Jurkat, Clone E6-1 (cell line): ENCODE results near the gene LIF. TPM values are rescaled to one million over a fixed set of nuclear protein-coding genes. Genes with fewer than 3 reads are reported as not detected.

Experiments
- DNase-seq: peaks from one replicate; pipeline ENCODE4 v3.0.0-alpha.2; 2011; ENCODE audit warnings: low read depth, low spot score
- H3K4me3 ChIP-seq: 2 replicates; pipeline ENCODE4 v1.5.1; 2011; ENCODE audit warnings: mild to moderate bottlenecking, low read length, control low read depth, moderate library complexity
- polyA plus RNA-seq: library from polyadenylated mRNA; unstranded; fragments of >200 nt; gene quantifications from one replicate; pipeline ENCODE4 v1.2.1, GENCODE V29; 2012; ENCODE audit warnings: missing spikeins; ENCODE audit not compliant: insufficient read length, insufficient read depth

LIF gene
- 1.0 TPM for polyA plus RNA-seq

DNA sequence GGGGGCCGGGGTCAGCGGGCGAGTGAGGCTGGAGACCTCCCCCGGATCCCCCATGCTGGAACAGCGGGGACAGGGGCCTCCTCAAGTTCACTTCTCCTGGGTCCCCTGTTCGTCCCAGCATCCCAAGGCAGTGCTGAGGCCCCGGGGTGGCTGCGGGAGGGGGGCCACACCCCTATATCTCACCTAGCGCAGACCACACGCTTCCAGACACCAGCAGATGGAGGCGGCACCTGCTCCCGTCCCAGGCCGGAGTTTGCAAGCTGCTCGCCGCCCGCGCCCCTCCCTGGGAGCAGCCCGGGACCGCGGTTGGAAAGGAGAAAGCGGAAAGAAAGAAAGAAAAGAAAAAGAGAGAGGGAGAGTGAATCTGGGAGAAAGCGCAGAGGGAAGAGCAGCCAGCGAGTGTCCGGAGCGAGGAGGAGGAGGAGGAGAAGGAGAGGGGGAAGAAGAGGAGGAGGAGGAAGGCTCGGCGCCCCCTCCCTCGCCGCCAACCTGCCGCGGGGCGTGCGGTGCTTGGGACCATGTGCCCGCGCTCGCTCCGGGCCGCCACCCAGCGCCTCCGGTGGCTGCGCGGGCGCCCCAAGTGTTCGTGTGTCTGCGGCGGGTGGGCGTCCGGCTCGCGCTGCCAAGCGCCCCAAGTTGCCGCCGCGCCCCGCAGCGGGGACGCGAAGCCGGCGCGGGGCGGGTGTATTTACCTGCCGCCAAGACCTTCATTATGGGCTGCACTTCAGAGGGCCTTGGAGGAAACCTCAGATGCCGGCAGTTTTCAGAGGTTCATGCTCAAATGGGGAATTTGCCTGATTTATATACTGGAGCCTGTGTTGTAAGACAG, at the start of gene LIF:
Gene LIF, minus strand, starts transcription at position 775 of the 829 bp plus-strand sequence. Its CDS starts 64 bp downstream, at position 711.
- H3K4me3 ChIP-seq, result peak within 1 kb of the TSS; percentile 32
- DNase-seq, result no peak

DNA sequence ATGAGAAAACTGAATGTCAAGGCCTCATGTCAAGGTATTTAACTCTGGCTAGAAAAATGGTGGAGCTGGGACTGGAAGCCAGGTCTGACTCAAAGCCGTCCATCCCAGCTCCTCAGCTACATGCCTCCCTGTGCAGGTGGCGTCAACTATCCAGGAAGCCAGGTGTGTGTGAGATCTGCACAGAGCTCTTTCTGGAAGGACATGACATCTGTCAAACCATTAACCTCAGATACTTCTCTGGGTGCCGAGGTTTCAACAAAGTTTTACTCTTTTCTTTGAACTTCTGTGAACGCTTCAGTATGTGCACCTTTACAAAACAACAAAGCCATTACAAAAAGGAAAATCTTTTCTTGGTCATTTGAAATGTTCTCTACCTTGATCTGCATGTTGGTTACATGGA, 49.8 kb upstream of the LIF start:
- peak; percentile 81 for DNase-seq
- H3K4me3 ChIP-seq, result no peak overlapping the region

DNA sequence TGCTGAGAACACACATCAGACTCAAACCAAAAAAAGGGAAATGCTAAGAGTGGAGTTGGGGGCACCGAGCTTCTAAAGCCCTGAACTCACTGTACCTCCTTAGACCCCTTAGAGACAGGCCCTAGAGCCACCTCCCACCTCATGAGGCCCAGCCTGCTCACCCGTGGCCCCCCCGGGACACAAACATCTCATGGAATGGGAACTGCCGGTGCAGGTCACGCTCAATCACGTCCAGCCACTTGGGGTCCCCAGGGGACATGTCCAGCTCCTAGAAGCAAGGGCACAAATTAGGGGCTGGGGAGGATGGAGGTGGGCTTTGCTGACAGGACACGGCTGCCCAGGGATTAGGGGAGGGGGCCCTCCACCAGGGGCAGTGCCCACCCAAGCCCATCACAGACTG, 49.0 kb upstream of the LIF start:
- H3K4me3 ChIP-seq, result no peak overlapping the region
- no peak for DNase-seq

DNA sequence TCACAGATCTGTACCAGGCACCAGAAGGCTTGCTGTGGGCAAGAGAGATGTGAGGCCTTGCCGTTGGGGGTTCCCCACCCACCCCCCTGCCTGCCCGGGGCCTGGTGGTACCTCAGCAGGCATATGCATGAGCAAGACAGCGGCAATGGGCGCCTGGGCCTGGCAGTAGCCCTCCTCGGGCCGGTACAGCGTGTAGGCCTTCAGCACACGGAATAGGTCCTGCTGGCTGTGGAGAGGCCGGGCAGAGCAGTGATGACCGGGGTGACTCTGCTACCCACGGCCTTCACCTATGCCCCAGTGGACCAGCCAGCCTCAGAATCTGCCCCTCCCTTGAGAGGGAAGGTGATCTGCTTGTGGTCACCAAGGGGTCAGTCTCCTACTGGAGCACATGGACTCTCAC, 48.3 kb upstream of the LIF start:
- no peak overlapping the region for H3K4me3 ChIP-seq
- DNase-seq, result no peak

DNA sequence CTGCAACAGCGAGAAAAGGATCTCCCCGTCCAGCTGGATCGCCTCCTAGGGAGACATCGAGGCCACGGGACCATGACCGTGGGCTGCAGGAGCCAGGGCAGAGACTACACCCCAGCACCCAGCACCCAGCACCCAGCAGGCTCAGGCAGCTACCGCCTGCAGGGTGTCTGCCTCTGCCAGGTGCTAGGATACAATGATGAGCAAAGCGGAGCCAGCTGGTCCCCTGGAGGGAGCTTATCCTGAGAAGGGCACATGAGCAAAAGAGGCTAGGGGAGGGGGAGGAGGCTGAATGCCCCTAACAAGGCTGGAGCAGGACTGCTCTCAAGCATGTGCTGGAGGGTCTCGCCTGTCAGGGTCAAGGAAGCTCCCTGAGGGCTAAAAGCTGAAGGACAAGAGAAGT, 47.5 kb upstream of the LIF start:
- H3K4me3 ChIP-seq, result no peak overlapping the region
- no peak for DNase-seq

- no peak overlapping the region for H3K4me3 ChIP-seq
- no peak for DNase-seq
These were observed 46.5 kb upstream of the LIF start for GRCh38 chr22:30293026-30293425.

GRCh38 chr22:30292069-30292970, 45.8 kb upstream of the LIF start:
- DNase-seq, result no peak
- no peak overlapping the region for H3K4me3 ChIP-seq

DNA sequence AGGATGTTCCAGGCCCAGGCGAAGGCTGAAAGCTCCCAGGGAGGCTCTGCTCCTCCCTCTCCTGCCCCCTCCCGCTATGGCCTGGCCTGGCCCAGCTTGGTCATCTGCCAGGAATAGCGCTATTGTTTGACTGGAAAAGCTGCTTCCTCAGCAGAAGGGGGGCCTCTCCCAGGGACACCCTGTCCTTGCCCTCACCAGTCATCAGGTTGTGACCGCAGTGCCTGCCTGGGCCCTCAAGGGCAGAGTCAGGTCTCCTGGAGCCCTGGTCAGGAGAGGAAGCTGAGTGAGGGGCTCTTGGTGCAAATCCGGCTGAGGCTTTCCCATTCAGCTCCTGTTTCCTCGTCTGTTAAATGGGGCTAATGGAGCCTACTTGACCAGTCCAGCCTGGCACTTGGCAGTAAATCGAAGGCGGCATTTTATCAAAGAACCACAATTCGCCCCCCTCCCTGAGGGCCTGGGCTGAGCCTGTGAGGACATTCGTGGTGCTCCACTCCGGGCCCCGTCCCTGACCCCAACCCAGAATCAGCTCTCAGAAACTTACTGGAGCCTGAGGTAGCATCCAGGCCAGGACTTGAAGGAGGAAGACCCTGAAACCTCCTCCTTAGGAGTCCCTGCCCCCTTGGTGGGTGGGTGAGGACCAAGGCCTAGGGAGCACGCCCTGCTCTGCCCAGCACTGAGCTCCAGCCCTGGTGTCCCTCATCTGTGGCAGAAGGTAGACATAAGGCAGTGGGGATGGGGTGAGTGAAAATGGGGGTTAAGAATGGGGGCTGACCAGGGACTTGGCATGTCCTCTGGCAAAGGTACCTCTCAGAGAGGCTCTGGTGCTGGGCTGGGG, 44.7 kb upstream of the LIF start:
- H3K4me3 ChIP-seq, result no peak overlapping the region
- DNase-seq, result no peak

- no peak overlapping the region; the same call in 1 of the 2 replicates for H3K4me3 ChIP-seq
These were observed 43.9 kb upstream of the LIF start for GRCh38 chr22:30290342-30291057.

DNA sequence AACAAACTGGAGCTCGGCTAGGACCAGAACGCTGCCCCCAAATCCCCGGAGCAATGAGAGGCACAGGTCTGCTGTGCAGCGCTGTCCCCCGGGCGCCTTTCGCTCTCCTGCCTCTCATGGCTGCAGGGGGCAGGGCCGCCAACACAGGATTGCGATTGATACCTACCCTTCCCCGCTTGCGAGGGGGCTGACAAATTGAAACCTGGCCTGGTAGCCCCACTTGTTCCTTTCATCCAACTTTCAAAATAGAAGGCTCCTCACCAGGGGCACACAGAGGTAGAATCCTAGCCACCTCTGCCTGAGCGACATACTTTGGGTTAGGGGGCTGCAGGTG, 43.4 kb upstream of the LIF start:
- no peak for DNase-seq
- H3K4me3 ChIP-seq, result peak overlapping the region; percentile 74

More at GRCh38 chr22:30290342-30291057, 43.9 kb upstream of the LIF start:
- DNase-seq, result peak; percentile 90

GRCh38 chr22:30289141-30289979, 42.8 kb upstream of the LIF start, which contains the start of gene CASTOR1:
Gene CASTOR1, minus strand, starts transcription at chr22:30289505. Its CDS starts 8 bp downstream, at chr22:30289497.
- H3K4me3 ChIP-seq, result peak within 1 kb of the TSS; percentile 74
- peak; percentile 95 for DNase-seq

GRCh38 chr22:30288419-30289140, 42.0 kb upstream of the LIF start:
- DNase-seq, result no peak
- H3K4me3 ChIP-seq, result peak overlapping the region; percentile 74

- DNase-seq, result peak; percentile 91
- peak overlapping the region; percentile 74 for H3K4me3 ChIP-seq
These were observed 41.3 kb upstream of the LIF start for GRCh38 chr22:30287648-30288418.

DNA sequence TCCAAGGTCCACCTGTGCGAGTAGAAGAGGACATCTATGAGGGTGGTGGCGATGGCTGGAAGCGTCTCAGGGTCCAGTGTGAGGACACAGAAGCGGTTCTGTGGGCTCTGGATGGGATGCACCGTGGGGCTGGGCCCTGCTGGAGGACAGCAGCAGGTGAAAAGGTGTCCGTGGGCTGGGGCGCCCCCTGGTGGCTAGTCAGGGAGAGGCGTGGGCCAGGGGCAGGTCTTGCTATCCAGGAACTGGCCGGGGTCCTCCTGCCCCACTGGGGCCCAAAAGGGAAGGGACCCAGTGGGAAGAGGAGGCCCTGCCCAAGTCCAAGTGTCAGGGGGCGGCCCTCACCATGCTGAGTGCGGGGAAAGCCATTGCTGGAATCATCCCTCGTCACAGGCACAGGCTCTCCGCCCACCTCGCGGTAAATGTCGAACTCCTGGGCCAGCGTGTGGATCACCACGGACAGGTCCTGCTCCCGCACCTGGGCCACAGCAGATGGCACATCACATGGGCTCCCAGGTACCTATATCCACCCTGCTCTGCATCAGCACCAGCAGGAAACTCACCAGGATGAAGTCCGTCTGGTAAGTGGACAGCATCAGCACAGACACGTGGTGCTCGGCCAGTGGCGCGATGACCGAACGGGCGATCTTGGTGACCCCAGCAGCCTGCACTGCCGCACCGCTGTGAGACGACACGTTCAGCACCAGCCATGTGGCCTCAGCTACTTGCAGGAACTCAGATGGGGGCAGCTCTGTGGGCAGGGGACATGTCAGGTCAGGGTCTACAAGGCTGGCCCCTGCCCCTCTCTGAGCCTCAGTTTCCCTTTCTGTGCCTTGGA, 40.5 kb upstream of the LIF start:
- peak; percentile 47 for DNase-seq
- no peak overlapping the region for H3K4me3 ChIP-seq

- DNase-seq, result no peak
- H3K4me3 ChIP-seq, result no peak overlapping the region
These were observed 39.8 kb upstream of the LIF start for GRCh38 chr22:30286331-30286730.

GRCh38 chr22:30285846-30286200, 39.3 kb upstream of the LIF start:
- no peak overlapping the region for H3K4me3 ChIP-seq
- DNase-seq, result no peak
